Measurements from ENCODE around the gene RSPO1. TPM values are rescaled to one million over a fixed set of nuclear protein-coding genes. Genes with fewer than 3 reads are reported as not detected.
"Not testable (repeated sequence)": the region's sequence is repeated elsewhere in the genome, so short reads cannot be mapped to it uniquely, and the experiment has no call there.

RSPO1 gene
- total RNA-seq, 1 experiment from 2014 or later: 0.14 TPM

DNA sequence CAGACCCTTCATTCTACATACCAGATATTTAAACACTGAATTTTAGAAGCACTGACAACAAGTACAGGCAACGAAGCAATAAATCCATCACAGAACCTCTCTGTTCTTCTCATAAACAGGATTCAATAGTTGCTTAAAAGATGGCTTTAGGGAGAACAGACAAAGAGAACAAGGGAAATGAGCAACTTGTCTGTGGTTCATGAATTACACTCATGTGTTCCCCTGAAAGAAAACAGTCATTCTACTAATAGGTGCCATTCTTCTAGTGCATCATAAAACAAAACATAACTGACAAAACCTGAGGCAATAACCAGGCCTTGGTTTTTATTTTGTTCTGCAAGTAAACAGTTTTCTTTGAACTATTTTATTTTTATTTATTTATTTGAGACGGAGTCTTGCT is 45.8 kb downstream of the RSPO1 start:
- no peaks in the 10 kb centered on the region for H3K27me3 ChIP-seq (ENCODE audit: control insufficient read depth, insufficient read depth, low read length)
- no peak for DNase-seq
- peaks cover 36% of the 10 kb centered on the region for H3K36me3 ChIP-seq (replicated peaks; ENCODE audit: control insufficient read depth, insufficient read depth, low read length)
- H3K4me3 ChIP-seq (ENCODE audit: insufficient read depth, low read depth, low read length): no peak overlapping the region

DNA sequence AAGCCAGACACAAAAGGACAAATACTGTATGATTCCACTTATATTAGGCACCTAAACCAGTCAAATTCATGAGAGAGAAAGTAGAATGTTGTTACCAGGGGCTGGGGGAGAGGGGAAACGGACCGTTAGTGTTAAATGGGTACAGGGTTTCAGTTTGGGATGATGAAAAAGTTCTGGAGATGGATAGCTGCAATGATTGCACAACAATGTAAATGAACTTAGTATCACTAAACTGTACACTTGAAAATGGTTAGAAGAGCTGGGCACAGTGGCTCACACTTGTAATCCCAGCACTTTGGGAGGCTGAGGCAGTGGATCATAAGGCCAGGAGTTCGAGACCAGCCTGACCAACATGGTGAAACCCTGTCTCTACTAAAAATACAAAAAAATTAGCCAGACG is 50.1 kb downstream of the RSPO1 start:
- H3K36me3 ChIP-seq (replicated peaks; ENCODE audit: control insufficient read depth, insufficient read depth, low read length): peaks cover 30% of the 10 kb centered on the region
- H3K27me3 ChIP-seq (ENCODE audit: control insufficient read depth, insufficient read depth, low read length); H3K4me3 ChIP-seq (ENCODE audit: insufficient read depth, low read depth, low read length); DNase-seq: not testable (repeated sequence)

DNA sequence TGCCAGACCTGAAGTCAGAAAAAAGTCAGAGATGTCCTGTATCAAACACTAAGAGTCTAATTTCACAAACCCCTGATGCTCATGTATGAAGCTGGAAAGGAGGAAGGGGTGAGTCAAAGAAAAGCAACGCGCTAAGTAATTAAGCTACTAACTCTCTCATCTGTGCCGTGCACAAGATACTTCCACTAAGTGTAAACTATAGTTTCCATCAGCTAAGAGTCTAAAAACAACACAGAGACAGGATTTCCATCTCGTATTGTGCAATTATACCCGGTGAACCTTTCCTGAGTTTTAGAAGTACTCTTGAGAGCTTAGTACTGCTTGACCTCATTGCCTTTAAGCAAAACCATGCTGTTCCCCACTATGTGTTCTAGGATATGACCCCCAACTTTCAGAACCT is 59.0 kb downstream of the RSPO1 start:
- Histone ChIP-seq H3K27me3 (ENCODE audit: control insufficient read depth, insufficient read depth, low read length) (no peaks in the 10 kb centered on the region), H3K36me3 (replicated peaks; ENCODE audit: control insufficient read depth, insufficient read depth, low read length) (peaks cover 54% of the 10 kb centered on the region), H3K4me3 (ENCODE audit: insufficient read depth, low read depth, low read length) (no peak overlapping the region)
- DNase-seq: no peak

DNA sequence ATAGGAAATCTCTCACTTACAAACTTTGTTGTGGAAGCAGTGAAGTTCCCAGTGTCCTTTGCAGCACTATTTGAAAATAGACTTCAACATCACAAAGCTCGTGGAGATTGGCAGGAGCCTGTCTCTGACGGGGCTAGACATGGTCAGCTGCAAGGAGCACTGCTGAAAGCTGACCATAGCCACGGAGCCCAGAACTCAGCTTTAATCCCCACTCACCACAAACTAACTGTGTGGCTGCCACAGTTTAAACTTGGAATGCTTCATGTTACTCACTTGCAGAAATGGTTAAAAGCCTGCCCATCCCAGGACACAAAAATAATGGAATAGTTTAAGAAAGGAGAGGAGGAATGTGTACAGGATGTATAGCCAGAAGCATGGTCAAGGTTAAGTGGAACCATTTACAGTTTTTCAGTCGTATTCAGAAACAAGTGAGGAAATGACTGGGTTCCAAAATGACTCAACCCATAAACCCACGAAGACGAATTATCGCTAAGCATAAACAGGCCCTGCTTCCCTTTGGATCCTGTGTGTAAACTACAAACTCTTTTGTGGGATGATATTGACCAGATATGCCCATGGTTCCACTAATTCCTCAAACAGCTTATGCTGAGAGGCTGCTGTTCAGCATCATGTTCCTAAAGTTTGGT is 59.7 kb downstream of the RSPO1 start:
- no peak for DNase-seq
- peaks cover 55% of the 10 kb centered on the region for H3K36me3 ChIP-seq (replicated peaks; ENCODE audit: control insufficient read depth, insufficient read depth, low read length)
- H3K27me3 ChIP-seq (ENCODE audit: control insufficient read depth, insufficient read depth, low read length): no peaks in the 10 kb centered on the region
- H3K4me3 ChIP-seq (ENCODE audit: insufficient read depth, low read depth, low read length): no peak overlapping the region

DNA sequence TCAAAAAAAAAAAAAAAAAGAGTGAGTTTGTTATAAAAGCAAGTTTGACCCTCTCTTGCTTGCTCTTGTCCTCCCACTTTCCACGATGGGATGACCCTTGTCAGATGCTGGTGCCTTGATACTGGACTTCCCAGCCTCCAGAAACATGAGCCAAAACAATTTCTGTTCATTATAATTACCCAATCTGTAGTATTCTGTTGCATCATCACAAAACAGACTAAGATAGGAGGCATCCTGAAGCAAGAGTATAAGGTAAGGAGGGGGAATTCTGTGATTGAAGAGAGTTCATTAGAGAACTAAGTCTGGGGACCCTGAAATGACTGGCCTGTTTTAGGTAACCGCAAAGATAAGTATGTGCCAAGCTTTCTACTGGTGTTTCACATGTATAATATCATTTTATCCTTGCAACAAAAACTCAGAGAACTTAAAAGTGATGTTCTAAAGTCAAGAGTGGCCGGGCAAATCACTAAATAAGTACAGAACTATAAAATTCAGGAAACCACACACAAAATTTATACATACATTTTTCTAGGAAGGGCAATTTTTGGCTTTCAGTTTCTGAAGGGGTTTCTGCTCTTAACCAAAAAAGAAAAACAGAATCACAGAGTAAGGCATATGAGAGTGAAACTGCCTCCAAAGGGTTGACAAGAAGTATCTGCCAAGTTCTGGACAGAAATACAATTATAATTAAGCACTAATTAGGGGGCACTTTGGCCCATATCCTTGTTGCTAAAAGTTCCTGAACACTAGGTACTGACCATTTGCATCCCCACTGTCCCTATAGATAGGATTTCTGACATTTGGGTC is 64.0 kb downstream of the RSPO1 start:
- no peak overlapping the region for H3K4me3 ChIP-seq (ENCODE audit: insufficient read depth, low read depth, low read length)
- peaks cover 68% of the 10 kb centered on the region for H3K36me3 ChIP-seq (replicated peaks; ENCODE audit: control insufficient read depth, insufficient read depth, low read length)
- DNase-seq: no peak
- H3K27me3 ChIP-seq (ENCODE audit: control insufficient read depth, insufficient read depth, low read length): no peaks in the 10 kb centered on the region

DNA sequence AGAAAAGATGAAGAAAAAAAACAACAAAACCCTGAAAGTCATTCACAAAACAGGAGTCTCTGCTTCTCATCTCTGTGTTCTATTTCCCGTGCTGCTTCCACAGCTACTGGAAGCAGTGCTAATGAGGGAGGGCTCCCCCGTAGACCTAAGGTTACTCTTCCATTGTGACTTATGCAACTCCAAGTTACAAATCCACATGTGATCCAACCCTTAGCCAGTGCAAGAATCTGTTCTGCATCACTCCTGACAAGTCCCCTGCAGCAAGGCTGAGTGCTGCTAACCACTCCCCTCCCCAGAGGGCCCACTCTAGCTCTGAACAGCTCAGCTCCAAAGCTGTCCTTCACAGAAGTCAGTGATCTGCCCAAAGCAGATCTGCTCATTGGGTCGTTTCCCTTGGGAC is 67.7 kb downstream of the RSPO1 start:
- Histone ChIP-seq H3K4me3 (ENCODE audit: insufficient read depth, low read depth, low read length) (no peak overlapping the region), H3K36me3 (replicated peaks; ENCODE audit: control insufficient read depth, insufficient read depth, low read length) (peaks cover 42% of the 10 kb centered on the region), H3K27me3 (ENCODE audit: control insufficient read depth, insufficient read depth, low read length) (no peaks in the 10 kb centered on the region)
- no peak for DNase-seq

DNA sequence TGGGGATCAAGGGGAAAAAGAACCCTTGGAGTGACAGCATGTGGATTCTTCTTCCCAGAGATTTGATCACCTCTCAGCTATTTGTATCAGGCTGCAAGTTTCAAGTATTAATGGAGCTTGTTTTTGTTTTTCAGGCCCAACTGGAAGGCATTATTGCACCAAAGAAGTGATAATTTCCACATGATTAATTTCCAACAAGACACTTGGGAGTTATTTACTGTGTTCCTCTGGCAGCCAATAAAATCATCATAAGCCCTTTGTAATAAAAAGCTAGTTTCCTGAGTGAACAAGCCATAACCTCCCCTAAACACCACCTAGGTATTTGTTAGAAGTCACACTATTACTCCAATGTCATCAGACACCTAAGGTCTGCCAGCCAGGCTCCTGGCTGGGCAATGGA is 69.8 kb downstream of the RSPO1 start:
- DNase-seq: no peak
- Histone ChIP-seq H3K27me3 (ENCODE audit: control insufficient read depth, insufficient read depth, low read length) (no peaks in the 10 kb centered on the region), H3K36me3 (replicated peaks; ENCODE audit: control insufficient read depth, insufficient read depth, low read length) (peaks cover 33% of the 10 kb centered on the region), H3K4me3 (ENCODE audit: insufficient read depth, low read depth, low read length) (no peak overlapping the region)

DNA sequence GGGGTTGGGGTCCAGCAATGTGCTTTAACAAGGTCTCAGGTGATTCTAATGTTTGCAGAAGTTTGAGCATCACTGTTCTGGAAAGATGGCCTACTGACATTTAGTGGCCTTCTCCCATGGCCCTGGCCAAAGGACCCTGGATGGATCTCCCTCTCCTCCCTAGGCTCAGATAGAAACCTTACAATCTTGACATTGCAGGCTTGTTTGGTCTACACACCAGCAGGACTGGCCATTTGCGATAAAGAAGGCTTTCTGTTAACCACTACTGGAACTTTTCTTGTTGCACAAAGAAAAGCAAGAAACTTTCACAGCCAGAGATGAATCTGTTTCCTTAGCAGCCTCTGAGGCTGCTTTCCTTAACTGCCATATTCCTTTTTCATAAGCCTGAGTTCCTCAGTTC is 71.7 kb downstream of the RSPO1 start:
- DNase-seq: no peak
- Histone ChIP-seq H3K27me3 (ENCODE audit: control insufficient read depth, insufficient read depth, low read length) (no peaks in the 10 kb centered on the region; the same call in 1 of the 2 replicates), H3K36me3 (replicated peaks; ENCODE audit: control insufficient read depth, insufficient read depth, low read length) (peaks cover 22% of the 10 kb centered on the region), H3K4me3 (ENCODE audit: insufficient read depth, low read depth, low read length) (no peak overlapping the region)

Other genes starting within 250 kb of the RSPO1 start
- gene ZC3H12A, start 160.3 kb downstream of the RSPO1 start, total RNA-seq (2014; rRNA removed; shearing (Covaris generic)): 11.0 and 12.3 TPM in 2 replicates
- gene MEAF6, start 120.1 kb downstream of the RSPO1 start, total RNA-seq (2014; rRNA removed; shearing (Covaris generic)): 65.4 and 71.3 TPM in 2 replicates
- gene SNIP1, start 80.6 kb downstream of the RSPO1 start, total RNA-seq (2014; rRNA removed; shearing (Covaris generic)): 18.5 and 19.8 TPM in 2 replicates
- 3.3 and 4.0 TPM in 2 replicates for gene DNALI1, start 78.0 kb downstream of the RSPO1 start, total RNA-seq (2014; rRNA removed; shearing (Covaris generic))
- gene GNL2, start 39.0 kb downstream of the RSPO1 start, total RNA-seq (2014; rRNA removed; shearing (Covaris generic)): 170 and 197 TPM in 2 replicates
- gene CDCA8, start 57.6 kb upstream of the RSPO1 start, total RNA-seq (2014; rRNA removed; shearing (Covaris generic)): 46.9 and 55.4 TPM in 2 replicates
- 0.15 and 0.21 TPM in 2 replicates for gene EPHA10, start 130.2 kb upstream of the RSPO1 start, total RNA-seq (2014; rRNA removed; shearing (Covaris generic))
- gene MANEAL, start 159.0 kb upstream of the RSPO1 start, total RNA-seq (2014; rRNA removed; shearing (Covaris generic)): 9.9 and 11.6 TPM in 2 replicates
- gene C1orf122, start 172.9 kb upstream of the RSPO1 start, total RNA-seq (2014; rRNA removed; shearing (Covaris generic)): 70.5 and 94.7 TPM in 2 replicates
- 54.3 and 61.8 TPM in 2 replicates for gene YRDC, start 173.3 kb upstream of the RSPO1 start, total RNA-seq (2014; rRNA removed; shearing (Covaris generic))
- gene MTF1, start 224.7 kb upstream of the RSPO1 start, total RNA-seq (2014; rRNA removed; shearing (Covaris generic)): 2.7 and 2.9 TPM in 2 replicates